Fibroblast of peridontal ligament (primary cell): ENCODE measurements around the gene MAB21L2.
A peak's percentile ranks its signal among the peaks of the same experiment; 100 is the strongest.
"Not testable (repeated sequence)": the region's sequence is repeated elsewhere in the genome, so short reads cannot be mapped to it uniquely, and the experiment has no call there.

ENCODE experiments used
- DNase-seq: peaks from one replicate; pipeline ENCODE4 v3.0.0-alpha.2; 2010; ENCODE audit errors: extremely low read depth

Gene MAB21L2

GRCh38 chr4:150582146-150582872 is at the start of gene MAB21L2:
TSS of gene MAB21L2 (plus strand) at chr4:150582151. CDS start at chr4:150583030, 879 bp downstream.
- DNase-seq, result no peak

- DNase-seq, result no peak
Observed at GRCh38 chr4:150533673-150534072, 48.3 kb upstream of the MAB21L2 start.

- no peak for DNase-seq
Observed at GRCh38 chr4:150534818-150535217, 47.1 kb upstream of the MAB21L2 start.

GRCh38 chr4:150537911-150538310 is 44.0 kb upstream of the MAB21L2 start:
- not testable (repeated sequence) for DNase-seq

GRCh38 chr4:150540536-150540935 is 41.4 kb upstream of the MAB21L2 start:
- no peak for DNase-seq

- no peak for DNase-seq
Observed at GRCh38 chr4:150540959-150541360, 41.0 kb upstream of the MAB21L2 start.

GRCh38 chr4:150541681-150542080 is 40.3 kb upstream of the MAB21L2 start:
- DNase-seq, result no peak

- DNase-seq, result no peak
Observed at GRCh38 chr4:150543042-150543441, 38.9 kb upstream of the MAB21L2 start.

- DNase-seq, result no peak
Observed at GRCh38 chr4:150546286-150546685, 35.7 kb upstream of the MAB21L2 start.

- no peak for DNase-seq
Observed at GRCh38 chr4:150547154-150547838, 34.7 kb upstream of the MAB21L2 start.

GRCh38 chr4:150557811-150558210 is 24.1 kb upstream of the MAB21L2 start:
- not testable (repeated sequence) for DNase-seq

- no peak for DNase-seq
Observed at GRCh38 chr4:150561143-150561737, 20.7 kb upstream of the MAB21L2 start.

- DNase-seq, result no peak
Observed at GRCh38 chr4:150562250-150562649, 19.7 kb upstream of the MAB21L2 start.

GRCh38 chr4:150562751-150563150 is 19.2 kb upstream of the MAB21L2 start:
- no peak for DNase-seq

GRCh38 chr4:150564967-150565366 is 17.0 kb upstream of the MAB21L2 start:
- not testable (repeated sequence) for DNase-seq

GRCh38 chr4:150567070-150567469 is 14.9 kb upstream of the MAB21L2 start:
- no peak for DNase-seq

- DNase-seq, result peak; percentile 79
Observed at GRCh38 chr4:150569384-150569987, 12.5 kb upstream of the MAB21L2 start.

- no peak for DNase-seq
Observed at GRCh38 chr4:150569998-150570535, 11.9 kb upstream of the MAB21L2 start.

GRCh38 chr4:150570862-150571261 is 11.1 kb upstream of the MAB21L2 start:
- DNase-seq, result no peak

GRCh38 chr4:150572704-150573504 is 9.0 kb upstream of the MAB21L2 start:
- DNase-seq, result no peak

- DNase-seq, result peak; percentile 69
Observed at GRCh38 chr4:150573534-150573933, 8.4 kb upstream of the MAB21L2 start.
